HCT116 (cell line): Measurements from ENCODE around the gene RAB31. TPM values are rescaled to one million over a fixed set of nuclear protein-coding genes. Genes with fewer than 3 reads are reported as not detected.
"Not testable (repeated sequence)": the region's sequence is repeated elsewhere in the genome, so short reads cannot be mapped to it uniquely, and the experiment has no call there.

Experiments
- ATAC-seq: fragments of 200-7000 bp; cut with Tn5 transposase; 2 replicates; pipeline ENCODE4 v1.9.1; 2020; ENCODE audit warnings: mild to moderate bottlenecking, moderate library complexity
- BruUV-seq: library from RNA; stranded (reverse); fragments of 400-500 nt; replicated peaks from 2 replicates; lab custom pipeline; 2021; lab: Mats Ljungman, UMichigan
- CTCF ChIA-PET: fragments of 300-600 bp; sonication (Branson Sonifier 250); formaldehyde crosslinking; loops from one replicate; lab custom pipeline; 2021; ENCODE audit warnings: antibody characterized with exemption; lab: Charles Lee
- POLR2A ChIA-PET: fragments of 300-600, 350-600 bp; sonication (Branson Sonifier 250); formaldehyde crosslinking; loops from one replicate; lab custom pipeline; 2021; ENCODE audit warnings: antibody characterized with exemption; lab: Charles Lee
- RAD21 ChIA-PET, 2 experiments: fragments of 300-600 bp; sonication (Branson Sonifier 250); formaldehyde crosslinking; loops; one replicate each; lab custom pipeline; 2023; ENCODE audit warnings: low total read pairs in 2 of 2; ENCODE audit not compliant: uncharacterized antibody in 2 of 2, unreplicated experiment in 2 of 2, low non-redundant PET in 1 of 2; lab: Charles Lee
- DNase-seq: peaks from one replicate; pipeline ENCODE4 v3.0.0-alpha.2; 2010; ENCODE audit warnings: low read depth, low spot score
- H2AFZ ChIP-seq: fragments of 200-600 bp; shearing (Covaris generic), sonication (generic); 2 replicates; pipeline ENCODE4 v1.6.1; 2017; ENCODE audit warnings: low read depth, mixed run types, mixed read lengths, antibody characterized with exemption, low read length; ENCODE audit not compliant: poor library complexity, severe bottlenecking
- H3K27ac ChIP-seq: 2 replicates; pipeline ENCODE4 v1.5.1; 2012; ENCODE audit warnings: low read depth, low read length
- H3K27me3 ChIP-seq: fragments of 200-600 bp; sonication (generic); 2 replicates; pipeline ENCODE4 v1.6.1; 2016; ENCODE audit warnings: mixed run types, low read length, mixed read lengths; ENCODE audit not compliant: insufficient read depth
- H3K36me3 ChIP-seq, 2 experiments: fragments of 200-500 bp in 1 of 2; fragments of 200-600 bp in 1 of 2; sonication (Bioruptor generic) in 1 of 2; sonication (generic) in 1 of 2; 2 replicates each; pipeline versions ENCODE4 v1.5.1 to v1.6.1; 2014 to 2016; ENCODE audit warnings: low read length in 2 of 2, inconsistent platforms in 1 of 2, mixed read lengths in 1 of 2, mixed run types in 1 of 2; ENCODE audit not compliant: insufficient read depth in 2 of 2, control insufficient read depth in 1 of 2
- H3K4me1 ChIP-seq, 2 experiments: fragments of 200-600 bp in 1 of 2; sonication (generic) in 1 of 2; 2 replicates each; pipeline versions ENCODE4 v1.5.1 to v1.6.1; 2012 to 2017; ENCODE audit warnings: low read length in 2 of 2, inconsistent platforms in 1 of 2, mild to moderate bottlenecking in 1 of 2, mixed read lengths in 1 of 2, mixed run types in 1 of 2, moderate library complexity in 1 of 2; ENCODE audit not compliant: insufficient read depth in 2 of 2, control insufficient read depth in 1 of 2
- H3K4me2 ChIP-seq: fragments of 200-600 bp; sonication (generic); 2 replicates; pipeline ENCODE4 v1.6.1; 2017; ENCODE audit warnings: mixed run types, low read length, mixed read lengths
- H3K4me3 ChIP-seq, 2 experiments: fragments of 200-600 bp in 1 of 2; sonication (generic) in 1 of 2; replicated peaks in 1 of 2; 2 replicates each; pipeline ENCODE4 v1.5.1; 2011 to 2016; ENCODE audit warnings: low read length in 2 of 2, control low read depth in 1 of 2, low read depth in 1 of 2, mild to moderate bottlenecking in 1 of 2, mixed read lengths in 1 of 2, mixed run types in 1 of 2
- H3K79me2 ChIP-seq: fragments of 200-600 bp; sonication (generic); 2 replicates; pipeline ENCODE4 v1.6.1; 2017; ENCODE audit warnings: mild to moderate bottlenecking, mixed run types, low read length, moderate library complexity, mixed read lengths; ENCODE audit not compliant: insufficient read depth
- H3K9ac ChIP-seq: fragments of 200-600 bp; sonication (generic); 2 replicates; pipeline ENCODE4 v1.6.1; 2016; ENCODE audit warnings: low read length, mixed read lengths
- H3K9me2 ChIP-seq: fragments of 200-600 bp; sonication (generic), shearing (Covaris generic); 2 replicates; pipeline ENCODE4 v1.6.1; 2017; ENCODE audit warnings: mixed run types, mild to moderate bottlenecking, moderate library complexity; ENCODE audit not compliant: insufficient read depth
- H3K9me3 ChIP-seq, 2 experiments: fragments of 200-500 bp in 1 of 2; fragments of 200-600 bp in 1 of 2; sonication (Bioruptor generic) in 1 of 2; sonication (generic) in 1 of 2; 2 replicates each; pipeline ENCODE4 v1.6.1; 2014 to 2017; ENCODE audit warnings: low read length in 2 of 2, mixed read lengths in 2 of 2, inconsistent platforms in 1 of 2, low read depth in 1 of 2, mild to moderate bottlenecking in 1 of 2, mixed run types in 1 of 2, moderate library complexity in 1 of 2; ENCODE audit not compliant: control insufficient read depth in 1 of 2, insufficient read depth in 1 of 2
- H4K20me1 ChIP-seq: fragments of 200-600 bp; sonication (generic), shearing (Covaris generic); 2 replicates; pipeline ENCODE4 v1.6.1; 2017; ENCODE audit warnings: mixed run types, mild to moderate bottlenecking, moderate library complexity; ENCODE audit not compliant: insufficient read depth
- CBX3 ChIP-seq: IDR thresholded peaks from 2 replicates; pipeline ENCODE4 v1.6.1; 2012; ENCODE audit warnings: low read depth
- ELF1 ChIP-seq: IDR thresholded peaks from 2 replicates; pipeline ENCODE4 v1.6.1; 2012; ENCODE audit warnings: low read depth, borderline replicate concordance
- JUND ChIP-seq: IDR thresholded peaks from 2 replicates; pipeline ENCODE4 v1.6.1; 2012
- POLR2A ChIP-seq: IDR thresholded peaks from 2 replicates; pipeline ENCODE4 v1.7.0; 2011; ENCODE audit warnings: borderline replicate concordance; ENCODE audit not compliant: insufficient read depth, insufficient read length; ENCODE audit errors: extremely low read depth
- POLR2AphosphoS5 ChIP-seq: IDR thresholded peaks from 2 replicates; pipeline ENCODE4 v1.6.1; 2011; ENCODE audit warnings: mild to moderate bottlenecking, low read depth, low read length, moderate library complexity
- SIN3A ChIP-seq: IDR thresholded peaks from 2 replicates; pipeline ENCODE4 v1.6.1; 2012; ENCODE audit warnings: low read depth
- intact Hi-C: fragments of 100-400 bp; cut with micrococcal nuclease; formaldehyde crosslinking; loops from 2 replicates; pipeline ENCODE4 v1.10.0; 2022
- total RNA-seq: library from RNA; stranded (reverse); gene quantifications from one replicate; pipeline ENCODE4 v1.2.1, GENCODE V29; 2021; ENCODE audit not compliant: unreplicated experiment
- TF ChIP-seq, protein P1 (sequence below): IDR thresholded peaks from 2 replicates; pipeline ENCODE4 v1.6.1; 2012
- TF ChIP-seq, protein P2 (sequence below): IDR thresholded peaks from 2 replicates; pipeline ENCODE4 v1.6.1; 2011; ENCODE audit warnings: mild to moderate bottlenecking, low read length, moderate library complexity; ENCODE audit not compliant: insufficient replicate concordance; ENCODE audit errors: extremely low read depth

RAB31 gene
- total RNA-seq, 1 experiment from 2014 or later: 46.9 TPM

DNA sequence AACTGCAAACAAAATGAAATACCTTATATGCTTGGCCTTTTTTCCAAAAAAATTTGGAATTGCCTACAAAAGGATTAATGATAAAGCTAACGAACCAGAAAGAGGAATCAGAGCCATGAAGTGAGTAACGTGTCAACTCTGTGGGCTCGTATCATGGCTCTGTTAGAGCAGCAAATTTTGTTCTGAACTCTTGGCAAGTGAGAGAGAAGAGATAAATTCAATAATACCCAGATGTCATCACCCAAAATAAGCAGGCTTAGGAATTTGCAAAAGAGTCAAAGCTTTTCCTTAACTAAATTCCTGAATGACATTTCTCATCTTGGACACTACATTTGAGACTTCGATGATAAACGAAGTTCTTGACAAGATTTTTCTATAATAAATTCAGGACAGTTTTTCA, 182.1 kb downstream of the RAB31 start (continued):
- no peak for TF ChIP-seq POLR2A
- no peak for TF ChIP-seq ELF1
- TF ChIP-seq, protein P1, sequence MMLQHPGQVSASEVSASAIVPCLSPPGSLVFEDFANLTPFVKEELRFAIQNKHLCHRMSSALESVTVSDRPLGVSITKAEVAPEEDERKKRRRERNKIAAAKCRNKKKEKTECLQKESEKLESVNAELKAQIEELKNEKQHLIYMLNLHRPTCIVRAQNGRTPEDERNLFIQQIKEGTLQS: no peak
- TF ChIP-seq CBX3: no peak
- TF ChIP-seq, protein P2, sequence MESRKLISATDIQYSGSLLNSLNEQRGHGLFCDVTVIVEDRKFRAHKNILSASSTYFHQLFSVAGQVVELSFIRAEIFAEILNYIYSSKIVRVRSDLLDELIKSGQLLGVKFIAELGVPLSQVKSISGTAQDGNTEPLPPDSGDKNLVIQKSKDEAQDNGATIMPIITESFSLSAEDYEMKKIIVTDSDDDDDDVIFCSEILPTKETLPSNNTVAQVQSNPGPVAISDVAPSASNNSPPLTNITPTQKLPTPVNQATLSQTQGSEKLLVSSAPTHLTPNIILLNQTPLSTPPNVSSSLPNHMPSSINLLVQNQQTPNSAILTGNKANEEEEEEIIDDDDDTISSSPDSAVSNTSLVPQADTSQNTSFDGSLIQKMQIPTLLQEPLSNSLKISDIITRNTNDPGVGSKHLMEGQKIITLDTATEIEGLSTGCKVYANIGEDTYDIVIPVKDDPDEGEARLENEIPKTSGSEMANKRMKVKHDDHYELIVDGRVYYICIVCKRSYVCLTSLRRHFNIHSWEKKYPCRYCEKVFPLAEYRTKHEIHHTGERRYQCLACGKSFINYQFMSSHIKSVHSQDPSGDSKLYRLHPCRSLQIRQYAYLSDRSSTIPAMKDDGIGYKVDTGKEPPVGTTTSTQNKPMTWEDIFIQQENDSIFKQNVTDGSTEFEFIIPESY: no peak
- no peak for TF ChIP-seq JUND
- TF ChIP-seq, all 23 proteins: peak for 0

DNA sequence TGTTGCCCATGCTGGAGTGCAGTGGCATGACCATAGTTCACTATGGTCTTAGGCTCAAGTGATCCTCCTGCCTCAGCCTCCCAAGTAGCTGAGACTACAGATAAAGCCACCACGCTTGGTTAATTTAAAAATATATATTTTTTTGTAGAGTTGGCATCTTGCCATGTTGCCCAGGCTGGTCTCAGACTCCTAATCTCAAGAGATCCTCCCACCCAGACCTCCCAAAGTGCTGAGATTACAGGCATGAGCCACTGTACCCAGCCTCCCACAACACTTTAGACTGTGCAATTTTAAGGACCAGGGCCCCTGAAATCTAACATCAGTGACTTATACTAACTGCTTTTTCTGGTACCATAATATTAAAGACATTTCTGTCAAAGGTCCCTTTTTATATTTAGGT, 182.9 kb downstream of the RAB31 start:
- POLR2A ChIA-PET: no interaction called here
- ATAC-seq (no peak), DNase-seq (no peak)
- H2AFZ ChIP-seq: no peak overlapping the region
- RAD21 ChIA-PET: no interaction called here
- H3K27ac ChIP-seq: no peak overlapping the region
- H4K20me1 ChIP-seq: no peaks in the 10 kb centered on the region
- BruUV-seq: no TSS peak
- H3K9me2 ChIP-seq: no peaks in the 10 kb centered on the region
- H3K4me2 ChIP-seq: peak overlapping the region; percentile 31
- no peaks in the 10 kb centered on the region for H3K9me3 ChIP-seq
- TF ChIP-seq JUND (no peak), SIN3A (no peak), POLR2AphosphoS5 (no peak)
- intact Hi-C loops: no loop called here
- no peak overlapping the region for H3K9ac ChIP-seq
- CTCF ChIA-PET: no interaction called here
- H3K4me3 ChIP-seq: no peak overlapping the region
- no peaks in the 10 kb centered on the region for H3K27me3 ChIP-seq
- peaks cover 18 to 42% of the 10 kb centered on the region in 2 experiments for H3K4me1 ChIP-seq
- no peaks in the 10 kb centered on the region for H3K79me2 ChIP-seq
- no peaks in the 10 kb centered on the region for H3K36me3 ChIP-seq

DNA sequence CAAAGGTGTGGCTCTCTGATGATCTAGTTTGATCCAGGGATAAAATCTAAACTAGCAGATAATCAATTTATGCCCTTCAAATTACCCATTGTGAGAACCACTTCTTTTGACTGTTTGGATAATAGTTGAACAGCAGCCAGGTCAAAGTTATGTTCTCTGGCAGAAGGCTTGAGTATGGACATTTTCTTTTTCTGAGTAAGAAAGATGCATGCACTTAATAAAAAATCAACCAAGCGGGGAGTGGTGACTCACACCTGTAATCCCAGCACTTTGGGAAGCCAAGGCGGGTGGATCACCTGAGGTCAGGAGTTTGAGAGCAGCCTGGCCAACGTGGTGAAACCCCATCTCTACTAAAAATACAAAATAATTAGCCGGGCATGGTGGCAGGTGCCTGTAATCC, 183.4 kb downstream of the RAB31 start:
- peak overlapping the region; percentile 31 for H3K4me2 ChIP-seq
- peak; percentile 53 for ATAC-seq
- H2AFZ ChIP-seq: peak overlapping the region; percentile 87
- DNase-seq, BruUV-seq, H3K36me3 ChIP-seq, H3K4me3 ChIP-seq, POLR2A ChIA-PET, H3K27ac ChIP-seq, H3K9me3 ChIP-seq, H4K20me1 ChIP-seq, H3K9me2 ChIP-seq, H3K79me2 ChIP-seq, H3K9ac ChIP-seq, intact Hi-C loops, H3K27me3 ChIP-seq, RAD21 ChIA-PET, CTCF ChIA-PET: not testable (repeated sequence)
- peaks cover 18 to 45% of the 10 kb centered on the region in 2 experiments for H3K4me1 ChIP-seq
